GM19099 (cell line): ENCODE data around the gene CAMK4.

ENCODE experiments used
- POLR2A ChIP-seq: IDR thresholded peaks from 3 replicates; pipeline ENCODE4 v1.6.1; 2011; ENCODE audit warnings: low read depth; ENCODE audit not compliant: insufficient read length; ENCODE audit errors: extremely low read depth

CAMK4 gene

GRCh38 chr5:111223787-111224560 is at the start of gene CAMK4:
CAMK4 (plus strand) TSS chr5:111224384; CDS start chr5:111224484, 100 bp downstream.
- peak; percentile 49 for TF ChIP-seq POLR2A

GRCh38 chr5:111183064-111183463 is 41.1 kb upstream of the CAMK4 start:
- TF ChIP-seq POLR2A: no peak

GRCh38 chr5:111187079-111187478 is 37.1 kb upstream of the CAMK4 start:
- no peak for TF ChIP-seq POLR2A

GRCh38 chr5:111194053-111194452 is 30.1 kb upstream of the CAMK4 start:
- TF ChIP-seq POLR2A: no peak

GRCh38 chr5:111194925-111195324 is 29.3 kb upstream of the CAMK4 start:
- no peak for TF ChIP-seq POLR2A

GRCh38 chr5:111197523-111197922 is 26.7 kb upstream of the CAMK4 start:
- no peak for TF ChIP-seq POLR2A

- no peak for TF ChIP-seq POLR2A
Observed at GRCh38 chr5:111198281-111198966, 25.8 kb upstream of the CAMK4 start.

- TF ChIP-seq POLR2A: no peak
Observed at GRCh38 chr5:111200828-111201227, 23.4 kb upstream of the CAMK4 start.

- TF ChIP-seq POLR2A: no peak
Observed at GRCh38 chr5:111201705-111202104, 22.5 kb upstream of the CAMK4 start.

GRCh38 chr5:111211341-111211740 is 12.8 kb upstream of the CAMK4 start:
- no peak for TF ChIP-seq POLR2A

- TF ChIP-seq POLR2A: no peak
Observed at GRCh38 chr5:111214052-111214742, 10.0 kb upstream of the CAMK4 start.

GRCh38 chr5:111215971-111216370 is 8.2 kb upstream of the CAMK4 start:
- no peak for TF ChIP-seq POLR2A

GRCh38 chr5:111221139-111221538 is 3.0 kb upstream of the CAMK4 start:
- TF ChIP-seq POLR2A: no peak

GRCh38 chr5:111223101-111223786 is 940 bp upstream of the CAMK4 start:
- no peak for TF ChIP-seq POLR2A
